ENCODE measurements around the gene FRS3. TPM values are rescaled to one million over a fixed set of nuclear protein-coding genes. Genes with fewer than 3 reads are reported as not detected.

The FRS3 gene
- total RNA-seq (1.7 TPM), polyA plus RNA-seq (5.0 TPM)
- long read RNA-seq, donor 1, result 0 reads
- long read RNA-seq, donor 2, result 0 reads
- long read RNA-seq, donor 3, partial matches to known transcripts, result 6 of 8 reads
- long read RNA-seq, donor 3, other reads (novel, unspliced or antisense), result 0 of 8 reads
- long read RNA-seq, donor 4, partial matches to known transcripts, result 261 of 272 reads
- long read RNA-seq, donor 4, other reads (novel, unspliced or antisense), result 11 of 272 reads
- long read RNA-seq, donor 5, partial matches to known transcripts, result 576 of 608 reads
- long read RNA-seq, donor 5, other reads (novel, unspliced or antisense), result 29 of 608 reads
- long read RNA-seq, donor 6, partial matches to known transcripts, result 249 of 262 reads
- long read RNA-seq, donor 6, other reads (novel, unspliced or antisense), result 11 of 262 reads
- long read RNA-seq, donor 7, partial matches to known transcripts, result 338 of 480 reads
- long read RNA-seq, donor 7, other reads (novel, unspliced or antisense), result 142 of 480 reads
- long read RNA-seq, donor 8, partial matches to known transcripts, result 98 of 134 reads
- long read RNA-seq, donor 8, other reads (novel, unspliced or antisense), result 36 of 134 reads
- long read RNA-seq, donor 9, partial matches to known transcripts, result 138 of 191 reads
- long read RNA-seq, donor 9, other reads (novel, unspliced or antisense), result 53 of 191 reads
- long read RNA-seq, donor 10, partial matches to known transcripts, result 0 of 1 reads
- long read RNA-seq, donor 10, other reads (novel, unspliced or antisense), result 0 of 1 reads

- DNase-seq (ENCODE audit: low read depth in 6 of 9, low spot score in 9 of 9), result peak; percentile 89 to 99 (median 96)
- under 1% methylated on average over 73 of the region's 73 CpGs for WGBS
Measured at GRCh38 chr6:41779788-41780550, at the start of gene FRS3. FRS3 (minus strand) TSS chr6:41779900; CDS start chr6:41776987, 2,913 bp downstream.

GRCh38 chr6:41826343-41827022 lies 46.8 kb upstream of the FRS3 start:
- WGBS, result 97% methylated on average over 2 of the region's 2 CpGs
- DNase-seq (ENCODE audit: low read depth in 6 of 9, low spot score in 9 of 9), result no peak
- H3K4me3 ChIP-seq (ENCODE audit: low read length in 2 of 2), result no peak overlapping the region
- no peak overlapping the region for H3K27ac ChIP-seq (ENCODE audit: low read depth in 1 of 2, low read length in 1 of 2)
- peaks cover 0 to 3% of the 10 kb centered on the region in 2 donors for H3K36me3 ChIP-seq (ENCODE audit: control insufficient read depth in 2 of 2, insufficient read depth in 2 of 2, low read length in 1 of 2)
- no peaks in the 10 kb centered on the region for H3K4me1 ChIP-seq (ENCODE audit: control insufficient read depth in 2 of 2, insufficient read depth in 2 of 2, low read length in 2 of 2)
- H3K9me3 ChIP-seq (ENCODE audit: control insufficient read depth in 2 of 2, insufficient read depth in 1 of 2, low read length in 1 of 2), result no peaks in the 10 kb centered on the region
- H3K27me3 ChIP-seq (ENCODE audit: control insufficient read depth in 2 of 2, insufficient read depth in 1 of 2, low read length in 1 of 2), result no peaks in the 10 kb centered on the region

More at GRCh38 chr6:41779788-41780550, at the start of gene FRS3:
- Histone ChIP-seq H3K27me3 (ENCODE audit: control insufficient read depth in 2 of 2, insufficient read depth in 1 of 2, low read length in 1 of 2) (peaks cover 13 to 38% of the 10 kb centered on the region in 2 donors), H3K36me3 (ENCODE audit: control insufficient read depth in 2 of 2, insufficient read depth in 2 of 2, low read length in 1 of 2) (peaks cover 6 to 11% of the 10 kb centered on the region in 2 donors), H3K4me3 (ENCODE audit: low read length in 2 of 2) (peak within 1 kb of the TSS; percentile 61 to 80), H3K4me1 (ENCODE audit: control insufficient read depth in 2 of 2, insufficient read depth in 2 of 2, low read length in 2 of 2) (peaks cover 10 to 25% of the 10 kb centered on the region in 2 donors), H3K9me3 (ENCODE audit: control insufficient read depth in 2 of 2, insufficient read depth in 1 of 2, low read length in 1 of 2) (no peaks in the 10 kb centered on the region), H3K27ac (ENCODE audit: low read depth in 1 of 2, low read length in 1 of 2) (peak within 1 kb of the TSS; percentile 26 to 34)

- 91% methylated on average over 13 of the region's 13 CpGs for WGBS
- Histone ChIP-seq H3K27me3 (ENCODE audit: control insufficient read depth in 2 of 2, insufficient read depth in 1 of 2, low read length in 1 of 2) (no peaks in the 10 kb centered on the region), H3K36me3 (ENCODE audit: control insufficient read depth in 2 of 2, insufficient read depth in 2 of 2, low read length in 1 of 2) (peaks cover 3% of the 10 kb centered on the region in 2 donors), H3K9me3 (ENCODE audit: control insufficient read depth in 2 of 2, insufficient read depth in 1 of 2, low read length in 1 of 2) (no peaks in the 10 kb centered on the region), H3K27ac (ENCODE audit: low read depth in 1 of 2, low read length in 1 of 2) (no peak overlapping the region), H3K4me3 (ENCODE audit: low read length in 2 of 2) (no peak overlapping the region), H3K4me1 (ENCODE audit: control insufficient read depth in 2 of 2, insufficient read depth in 2 of 2, low read length in 2 of 2) (no peaks in the 10 kb centered on the region)
- no peak for DNase-seq (ENCODE audit: low read depth in 6 of 9, low spot score in 9 of 9)
Measured at GRCh38 chr6:41824571-41825569, 45.2 kb upstream of the FRS3 start.

GRCh38 chr6:41823178-41823577 lies 43.5 kb upstream of the FRS3 start:
- Histone ChIP-seq H3K4me1 (ENCODE audit: control insufficient read depth in 2 of 2, insufficient read depth in 2 of 2, low read length in 2 of 2) (no peaks in the 10 kb centered on the region), H3K27me3 (ENCODE audit: control insufficient read depth in 2 of 2, insufficient read depth in 1 of 2, low read length in 1 of 2) (no peaks in the 10 kb centered on the region), H3K4me3 (ENCODE audit: low read length in 2 of 2) (no peak overlapping the region), H3K36me3 (ENCODE audit: control insufficient read depth in 2 of 2, insufficient read depth in 2 of 2, low read length in 1 of 2) (peaks cover 3 to 5% of the 10 kb centered on the region in 2 donors), H3K27ac (ENCODE audit: low read depth in 1 of 2, low read length in 1 of 2) (no peak overlapping the region), H3K9me3 (ENCODE audit: control insufficient read depth in 2 of 2, insufficient read depth in 1 of 2, low read length in 1 of 2) (no peaks in the 10 kb centered on the region)
- WGBS, result 98% methylated on average over 1 of the region's 1 CpG
- DNase-seq (ENCODE audit: low read depth in 6 of 9, low spot score in 9 of 9), result no peak

- Histone ChIP-seq H3K27me3 (ENCODE audit: control insufficient read depth in 2 of 2, insufficient read depth in 1 of 2, low read length in 1 of 2) (no peaks in the 10 kb centered on the region), H3K9me3 (ENCODE audit: control insufficient read depth in 2 of 2, insufficient read depth in 1 of 2, low read length in 1 of 2) (no peaks in the 10 kb centered on the region), H3K27ac (ENCODE audit: low read depth in 1 of 2, low read length in 1 of 2) (no peak overlapping the region), H3K36me3 (ENCODE audit: control insufficient read depth in 2 of 2, insufficient read depth in 2 of 2, low read length in 1 of 2) (peaks cover 3 to 9% of the 10 kb centered on the region in 2 donors), H3K4me1 (ENCODE audit: control insufficient read depth in 2 of 2, insufficient read depth in 2 of 2, low read length in 2 of 2) (no peaks in the 10 kb centered on the region), H3K4me3 (ENCODE audit: low read length in 2 of 2) (no peak overlapping the region)
- DNase-seq (ENCODE audit: low read depth in 6 of 9, low spot score in 9 of 9), result no peak
- WGBS, result 100% methylated on average over 1 of the region's 1 CpG
Measured at GRCh38 chr6:41822021-41822420, 42.3 kb upstream of the FRS3 start.

GRCh38 chr6:41821266-41821665 lies 41.6 kb upstream of the FRS3 start:
- Histone ChIP-seq H3K4me3 (ENCODE audit: low read length in 2 of 2) (no peak overlapping the region), H3K4me1 (ENCODE audit: control insufficient read depth in 2 of 2, insufficient read depth in 2 of 2, low read length in 2 of 2) (no peaks in the 10 kb centered on the region), H3K9me3 (ENCODE audit: control insufficient read depth in 2 of 2, insufficient read depth in 1 of 2, low read length in 1 of 2) (no peaks in the 10 kb centered on the region), H3K27ac (ENCODE audit: low read depth in 1 of 2, low read length in 1 of 2) (no peak overlapping the region), H3K36me3 (ENCODE audit: control insufficient read depth in 2 of 2, insufficient read depth in 2 of 2, low read length in 1 of 2) (peaks cover 3 to 9% of the 10 kb centered on the region in 2 donors), H3K27me3 (ENCODE audit: control insufficient read depth in 2 of 2, insufficient read depth in 1 of 2, low read length in 1 of 2) (no peaks in the 10 kb centered on the region)
- no peak for DNase-seq (ENCODE audit: low read depth in 6 of 9, low spot score in 9 of 9)
- WGBS, result 95% methylated on average over 4 of the region's 4 CpGs

GRCh38 chr6:41818271-41819054 lies 38.8 kb upstream of the FRS3 start:
- Histone ChIP-seq H3K4me3 (ENCODE audit: low read length in 2 of 2) (no peak overlapping the region), H3K9me3 (ENCODE audit: control insufficient read depth in 2 of 2, insufficient read depth in 1 of 2, low read length in 1 of 2) (no peaks in the 10 kb centered on the region), H3K27me3 (ENCODE audit: control insufficient read depth in 2 of 2, insufficient read depth in 1 of 2, low read length in 1 of 2) (no peaks in the 10 kb centered on the region)

More at GRCh38 chr6:41818271-41819054, 38.8 kb upstream of the FRS3 start:
- Histone ChIP-seq H3K27ac (ENCODE audit: low read depth in 1 of 2, low read length in 1 of 2) (no peak overlapping the region), H3K4me1 (ENCODE audit: control insufficient read depth in 2 of 2, insufficient read depth in 2 of 2, low read length in 2 of 2) (peaks cover 0 to 4% of the 10 kb centered on the region in 2 donors), H3K36me3 (ENCODE audit: control insufficient read depth in 2 of 2, insufficient read depth in 2 of 2, low read length in 1 of 2) (peaks cover 5 to 6% of the 10 kb centered on the region in 2 donors)
- no peak for DNase-seq (ENCODE audit: low read depth in 6 of 9, low spot score in 9 of 9)
- WGBS, result 97% methylated on average over 4 of the region's 4 CpGs
